Endothelial cell of umbilical vein (primary cell): ENCODE data around the gene DGCR8. TPM values are rescaled to one million over a fixed set of nuclear protein-coding genes. Genes with fewer than 3 reads are reported as not detected.

Source experiments
- BruUV-seq: library from RNA; stranded (reverse); fragments of 400-500 nt; replicated peaks from 2 replicates; lab custom pipeline; 2021; lab: Mats Ljungman, UMichigan
- CTCF ChIA-PET: fragments of 300-600, 350-600 bp; sonication (Branson Sonifier 250); formaldehyde crosslinking; loops from one replicate; lab custom pipeline; 2021; ENCODE audit warnings: antibody characterized with exemption, inconsistent platforms; lab: Charles Lee
- POLR2A ChIA-PET: fragments of 300-600, 350-600 bp; sonication (Branson Sonifier 250); formaldehyde crosslinking; loops from one replicate; lab custom pipeline; 2021; ENCODE audit warnings: antibody characterized with exemption, inconsistent platforms; lab: Charles Lee
- DNase-seq: peaks from one replicate; pipeline ENCODE4 v3.0.0-alpha.2; 2011; ENCODE audit warnings: low read depth, low spot score
- FAIRE-seq: peaks from 2 replicates; lab custom pipeline; 2011; peaks lifted over from hg19 to GRCh38; lab: Jason Lieb, UNC
- H2AFZ ChIP-seq: 2 replicates; pipeline ENCODE4 v1.6.0; 2012; ENCODE audit warnings: low read depth, low read length, control low read depth, inconsistent platforms
- H3K27ac ChIP-seq: 2 replicates; pipeline ENCODE4 v1.5.1; 2011; ENCODE audit warnings: low read depth, mild to moderate bottlenecking, control low read depth, low read length, moderate library complexity; ENCODE audit not compliant: insufficient read depth
- H3K27me3 ChIP-seq, 2 experiments: 2 replicates each; pipeline versions ENCODE4 v1.6.0 to v1.6.1; 2011; ENCODE audit warnings: low read length in 2 of 2, mixed read lengths in 1 of 2; ENCODE audit not compliant: control insufficient read depth in 2 of 2, insufficient read depth in 2 of 2
- H3K36me3 ChIP-seq, 2 experiments: 2 replicates in 1 of 2; 3 replicates in 1 of 2; pipeline ENCODE4 v1.5.1; 2011; ENCODE audit warnings: low read length in 2 of 2, mild to moderate bottlenecking in 1 of 2, moderate library complexity in 1 of 2; ENCODE audit not compliant: control insufficient read depth in 2 of 2, insufficient read depth in 2 of 2; ENCODE audit errors: extremely low read depth in 1 of 2
- H3K4me1 ChIP-seq: 3 replicates; pipeline ENCODE4 v1.5.1; 2011; ENCODE audit warnings: mild to moderate bottlenecking, low read length; ENCODE audit not compliant: control insufficient read depth, insufficient read depth; ENCODE audit errors: extremely low read depth
- H3K4me2 ChIP-seq: 2 replicates; pipeline ENCODE4 v1.6.1; 2011; ENCODE audit warnings: low read length, control low read depth, mixed read lengths; ENCODE audit not compliant: insufficient read depth
- H3K4me3 ChIP-seq, 3 experiments: fragments of 200-600 bp in 1 of 3; sonication (generic), shearing (Covaris generic) in 1 of 3; replicated peaks in 1 of 3; 2 replicates each; pipeline ENCODE4 v1.5.1; 2011 to 2016; ENCODE audit warnings: control low read depth in 3 of 3, low read length in 3 of 3, mild to moderate bottlenecking in 2 of 3, inconsistent platforms in 1 of 3, low read depth in 1 of 3, moderate library complexity in 1 of 3; ENCODE audit not compliant: insufficient read depth in 1 of 3
- H3K79me2 ChIP-seq: 2 replicates; pipeline ENCODE4 v1.6.0; 2012; ENCODE audit warnings: low read length, inconsistent platforms; ENCODE audit not compliant: control insufficient read depth, insufficient read depth
- H3K9ac ChIP-seq: replicated peaks from 2 replicates; pipeline ENCODE3; 2011; ENCODE audit warnings: low read length, control low read depth; ENCODE audit not compliant: insufficient read depth; ENCODE audit errors: extremely low read depth
- H3K9me1 ChIP-seq: replicated peaks from 3 replicates; pipeline ENCODE4 v1.6.0; 2011; ENCODE audit warnings: mild to moderate bottlenecking, low read length; ENCODE audit not compliant: control insufficient read depth, insufficient read depth; ENCODE audit errors: extremely low read depth
- H3K9me3 ChIP-seq: replicated peaks from 2 replicates; pipeline ENCODE4 v1.5.1; 2012; ENCODE audit warnings: low read length, inconsistent platforms; ENCODE audit not compliant: control insufficient read depth, insufficient read depth
- H4K20me1 ChIP-seq: replicated peaks from 2 replicates; pipeline ENCODE3; 2011; ENCODE audit warnings: mild to moderate bottlenecking, low read length; ENCODE audit not compliant: control insufficient read depth, insufficient read depth; ENCODE audit errors: extremely low read depth
- EZH2 ChIP-seq: IDR thresholded peaks from 2 replicates; pipeline ENCODE4 v1.6.1; 2012; ENCODE audit warnings: borderline replicate concordance, low read depth, mild to moderate bottlenecking, moderate library complexity, low read length, inconsistent platforms; ENCODE audit not compliant: severe bottlenecking
- FOS ChIP-seq: IDR thresholded peaks from 2 replicates; pipeline ENCODE4 v1.6.1; 2011; ENCODE audit warnings: mild to moderate bottlenecking, low read length, moderate library complexity, borderline replicate concordance; ENCODE audit not compliant: insufficient read depth
- GATA2 ChIP-seq: IDR thresholded peaks from 2 replicates; pipeline ENCODE4 v1.7.0; 2011; ENCODE audit warnings: low read depth, mild to moderate bottlenecking, moderate library complexity, mixed read lengths, low read length; ENCODE audit not compliant: insufficient read length, insufficient read depth
- JUN ChIP-seq: IDR thresholded peaks from 2 replicates; pipeline ENCODE4 v1.6.1; 2011; ENCODE audit warnings: borderline replicate concordance, low read depth; ENCODE audit not compliant: insufficient read length, insufficient read depth
- MYC ChIP-seq: IDR thresholded peaks from one replicate; pipeline ENCODE4 v1.6.1; 2011; ENCODE audit warnings: mild to moderate bottlenecking, low read depth, low read length
- POLR2A ChIP-seq: IDR thresholded peaks from 2 replicates; pipeline ENCODE4 v1.6.1; 2012; ENCODE audit warnings: low read depth, mild to moderate bottlenecking, control low read depth, low read length
- POLR2AphosphoS5 ChIP-seq: IDR thresholded peaks from 2 replicates; pipeline ENCODE4 v1.6.1; 2012; ENCODE audit warnings: low read depth, mild to moderate bottlenecking, control low read depth, low read length, moderate library complexity; ENCODE audit not compliant: insufficient read depth
- dilution Hi-C: fragments of 300-500 bp; cut with MboI; formaldehyde crosslinking; loops from one replicate; pipeline ENCODE4 v1.15.0; 2019; ENCODE audit warnings: low sequenced_read_pairs; ENCODE audit not compliant: extremely low pct_ligation_motif_present
- intact Hi-C: fragments of 100-400 bp; cut with micrococcal nuclease; formaldehyde crosslinking; loops from one replicate; pipeline ENCODE4 v1.10.0; 2022
- polyA plus RNA-seq, 4 experiments: library from polyadenylated mRNA; depleted of rRNA in 3 of 4; stranded (reverse) in 3 of 4; unstranded in 1 of 4; fragments of >200 nt; gene quantifications; 2 replicates each; pipeline versions ENCODE4 v1.2.1 to v1.2.3, GENCODE V29; 2011 to 2012; ENCODE audit warnings: missing spikeins in 1 of 4
- total RNA-seq: library from RNA; stranded (reverse); gene quantifications from 2 replicates; pipeline ENCODE4 v1.2.3, GENCODE V29; 2021
- TF ChIP-seq, protein P1 (sequence below): IDR thresholded peaks from 2 replicates; pipeline ENCODE4 v1.6.1; 2011; ENCODE audit not compliant: insufficient read depth, insufficient read length
- TF ChIP-seq, protein P2 (sequence below), 2 donors: IDR thresholded peaks; 1 replicate in 1 of 2; 2 replicates in 1 of 2; pipeline ENCODE4 v1.5.1; 2011; ENCODE audit warnings: low read length in 2 of 2, mild to moderate bottlenecking in 2 of 2, moderate library complexity in 2 of 2, control low read depth in 1 of 2, inconsistent platforms in 1 of 2, low read depth in 1 of 2; ENCODE audit not compliant: insufficient read depth in 1 of 2; ENCODE audit errors: extremely low read depth in 1 of 2

Gene DGCR8
- total and polyA plus RNA-seq, 2 donors (not counting 3 experiments of a cell fraction or from before 2014, with no cell fraction given), result 32.7 to 64.2 TPM

- H3K9ac ChIP-seq, result no peak overlapping the region
- CTCF ChIA-PET, result no interaction called here
- H3K4me1 ChIP-seq, result no peaks in the 10 kb centered on the region
- H3K27ac ChIP-seq, result no peak overlapping the region
- H3K79me2 ChIP-seq, result no peaks in the 10 kb centered on the region
- no peak overlapping the region for H3K4me3 ChIP-seq
- dilution Hi-C loops, result no loop called here
- H3K4me2 ChIP-seq, result no peak overlapping the region
- intact Hi-C loops, result no loop called here
- no peaks in the 10 kb centered on the region for H3K27me3 ChIP-seq
- no peak for FAIRE-seq
- TF ChIP-seq EZH2 (no peak), POLR2AphosphoS5 (no peak), GATA2 (no peak), JUN (no peak), FOS (no peak), MYC (no peak), POLR2A (no peak)
- TF ChIP-seq, protein P1, sequence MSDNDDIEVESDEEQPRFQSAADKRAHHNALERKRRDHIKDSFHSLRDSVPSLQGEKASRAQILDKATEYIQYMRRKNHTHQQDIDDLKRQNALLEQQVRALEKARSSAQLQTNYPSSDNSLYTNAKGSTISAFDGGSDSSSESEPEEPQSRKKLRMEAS, result no peak
- TF ChIP-seq, protein P2, sequence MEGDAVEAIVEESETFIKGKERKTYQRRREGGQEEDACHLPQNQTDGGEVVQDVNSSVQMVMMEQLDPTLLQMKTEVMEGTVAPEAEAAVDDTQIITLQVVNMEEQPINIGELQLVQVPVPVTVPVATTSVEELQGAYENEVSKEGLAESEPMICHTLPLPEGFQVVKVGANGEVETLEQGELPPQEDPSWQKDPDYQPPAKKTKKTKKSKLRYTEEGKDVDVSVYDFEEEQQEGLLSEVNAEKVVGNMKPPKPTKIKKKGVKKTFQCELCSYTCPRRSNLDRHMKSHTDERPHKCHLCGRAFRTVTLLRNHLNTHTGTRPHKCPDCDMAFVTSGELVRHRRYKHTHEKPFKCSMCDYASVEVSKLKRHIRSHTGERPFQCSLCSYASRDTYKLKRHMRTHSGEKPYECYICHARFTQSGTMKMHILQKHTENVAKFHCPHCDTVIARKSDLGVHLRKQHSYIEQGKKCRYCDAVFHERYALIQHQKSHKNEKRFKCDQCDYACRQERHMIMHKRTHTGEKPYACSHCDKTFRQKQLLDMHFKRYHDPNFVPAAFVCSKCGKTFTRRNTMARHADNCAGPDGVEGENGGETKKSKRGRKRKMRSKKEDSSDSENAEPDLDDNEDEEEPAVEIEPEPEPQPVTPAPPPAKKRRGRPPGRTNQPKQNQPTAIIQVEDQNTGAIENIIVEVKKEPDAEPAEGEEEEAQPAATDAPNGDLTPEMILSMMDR (IDR thresholded peaks at IDR 0.05; ENCODE audit: extremely low read depth in 1 of 2, insufficient read depth in 1 of 2, low read depth in 1 of 2, low read length in 2 of 2), result no peak
- no peak overlapping the region for H2AFZ ChIP-seq
- peaks cover 0 to 31% of the 10 kb centered on the region in 2 experiments for H3K36me3 ChIP-seq
- no peaks in the 10 kb centered on the region for H3K9me3 ChIP-seq
- no peaks in the 10 kb centered on the region for H4K20me1 ChIP-seq
- no peaks in the 10 kb centered on the region for H3K9me1 ChIP-seq
- no TSS peak for BruUV-seq
- no peak for DNase-seq
- POLR2A ChIA-PET, result no interaction called here
Measured at GRCh38 chr22:20051927-20052308, 28.1 kb upstream of the DGCR8 start.
